HG02938 (cell line): ENCODE results near the gene TTF1.

Experiments used
- ATAC-seq: cut with Tn5 transposase; IDR thresholded peaks from one replicate; pipeline ENCODE4 v1.9.1; 2021; ENCODE audit warnings: mild to moderate bottlenecking, moderate library complexity; ENCODE audit not compliant: unreplicated experiment

The TTF1 gene

DNA sequence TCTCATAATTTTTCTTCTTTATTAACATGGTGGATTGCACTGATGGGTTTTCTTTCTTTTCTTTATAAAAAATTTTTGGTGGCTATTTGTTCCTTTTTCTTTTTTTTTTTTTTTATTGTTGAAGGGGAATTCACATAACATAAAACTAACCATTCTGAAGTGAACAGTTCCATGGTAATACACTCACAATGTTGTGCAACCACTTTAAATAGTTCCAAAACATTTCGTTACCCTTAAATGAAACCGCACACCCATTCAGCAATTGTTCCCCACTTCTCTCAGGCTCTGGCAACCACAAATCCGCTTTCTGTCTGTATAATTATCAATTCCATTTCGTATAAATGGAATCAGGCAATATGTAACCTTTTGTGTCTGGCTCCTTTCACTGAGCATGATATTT, 40.2 kb downstream of the TTF1 start:
- ATAC-seq = no peak

DNA sequence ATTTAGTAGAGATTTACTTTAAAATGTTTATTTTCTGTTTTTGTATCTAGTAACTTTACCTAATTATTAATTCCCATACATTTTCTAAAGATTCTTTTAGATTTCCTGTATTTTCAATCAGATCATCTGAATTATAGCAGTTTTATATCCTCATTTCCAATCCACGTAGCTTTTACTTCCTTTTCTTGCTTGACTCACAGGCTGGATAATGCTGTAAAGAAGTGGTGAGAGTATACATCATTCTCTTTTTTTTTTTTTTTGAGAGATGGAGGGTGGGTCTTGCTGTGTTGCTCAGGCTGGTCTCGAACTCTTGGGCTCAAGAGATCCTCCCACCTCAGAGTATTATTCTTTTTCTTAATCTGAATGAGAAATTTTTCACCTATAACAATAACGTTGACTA, 40.7 kb downstream of the TTF1 start:
- no peak for ATAC-seq

DNA sequence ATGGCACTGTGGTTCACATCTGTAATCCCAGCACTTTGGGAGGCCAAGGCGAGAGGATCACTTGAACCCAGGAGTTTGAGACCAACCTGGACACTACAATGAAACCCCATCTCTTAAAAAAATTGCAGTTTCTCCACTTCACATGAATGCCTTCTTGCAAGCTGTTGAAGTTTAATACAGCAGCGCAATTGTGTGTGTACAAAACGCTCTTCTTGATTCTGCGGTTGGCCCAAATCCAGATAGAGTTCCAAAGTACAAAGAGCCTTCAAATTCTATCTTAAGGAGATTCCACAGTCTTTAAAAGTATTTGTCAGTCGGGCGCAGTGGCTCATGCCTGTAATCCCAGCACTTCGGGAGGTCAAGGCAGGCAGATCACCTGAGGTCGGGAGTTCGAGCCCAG, 42.6 kb downstream of the TTF1 start:
- no peak for ATAC-seq

DNA sequence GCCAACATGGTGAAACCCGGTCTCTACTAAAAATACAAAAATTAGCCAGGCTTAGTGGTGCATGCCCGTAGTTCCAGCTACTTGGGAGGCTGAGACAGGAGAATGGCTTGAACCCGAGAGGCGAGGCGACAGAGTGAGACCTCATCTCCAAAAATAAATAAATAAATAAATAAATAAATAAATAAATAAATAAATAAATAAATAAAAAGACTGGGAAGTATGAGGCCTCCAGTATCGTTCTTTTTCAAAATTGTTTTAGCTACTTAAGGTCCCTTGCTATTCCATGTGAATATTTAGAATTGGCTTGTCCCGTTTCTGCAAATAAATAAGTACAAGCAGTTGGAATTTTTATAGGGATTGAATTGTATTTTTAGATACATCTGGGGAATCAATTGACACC, 48.9 kb downstream of the TTF1 start:
- no peak for ATAC-seq

DNA sequence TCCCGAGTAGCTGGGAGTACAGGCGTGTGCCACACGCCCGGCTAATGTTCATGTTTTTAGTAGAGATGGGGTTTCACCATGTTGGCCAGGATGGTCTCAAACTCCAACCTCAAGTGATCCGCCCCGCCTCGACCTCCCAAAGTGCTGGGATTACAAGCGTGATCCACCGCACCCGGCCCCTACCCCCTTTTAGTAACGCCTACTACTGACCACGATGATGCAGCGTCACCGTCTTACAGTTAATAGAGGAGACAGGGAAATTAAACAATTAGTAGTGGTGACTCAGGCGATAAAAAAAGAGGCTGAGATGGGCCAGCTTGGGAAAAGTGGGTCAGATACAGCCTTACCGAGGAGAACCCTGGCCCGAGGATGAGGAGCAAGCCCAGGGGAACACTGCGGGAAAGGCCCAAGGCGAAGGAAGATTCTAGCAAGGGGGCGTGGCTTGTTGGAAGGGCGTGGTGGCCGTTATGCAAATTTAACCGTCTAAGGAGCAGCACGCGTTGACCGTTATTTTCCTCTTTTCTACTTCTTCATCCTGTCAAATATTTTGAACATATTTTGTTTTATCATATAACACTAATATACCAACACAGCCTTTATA, 50.2 kb downstream of the TTF1 start:
- ATAC-seq = no peak

DNA sequence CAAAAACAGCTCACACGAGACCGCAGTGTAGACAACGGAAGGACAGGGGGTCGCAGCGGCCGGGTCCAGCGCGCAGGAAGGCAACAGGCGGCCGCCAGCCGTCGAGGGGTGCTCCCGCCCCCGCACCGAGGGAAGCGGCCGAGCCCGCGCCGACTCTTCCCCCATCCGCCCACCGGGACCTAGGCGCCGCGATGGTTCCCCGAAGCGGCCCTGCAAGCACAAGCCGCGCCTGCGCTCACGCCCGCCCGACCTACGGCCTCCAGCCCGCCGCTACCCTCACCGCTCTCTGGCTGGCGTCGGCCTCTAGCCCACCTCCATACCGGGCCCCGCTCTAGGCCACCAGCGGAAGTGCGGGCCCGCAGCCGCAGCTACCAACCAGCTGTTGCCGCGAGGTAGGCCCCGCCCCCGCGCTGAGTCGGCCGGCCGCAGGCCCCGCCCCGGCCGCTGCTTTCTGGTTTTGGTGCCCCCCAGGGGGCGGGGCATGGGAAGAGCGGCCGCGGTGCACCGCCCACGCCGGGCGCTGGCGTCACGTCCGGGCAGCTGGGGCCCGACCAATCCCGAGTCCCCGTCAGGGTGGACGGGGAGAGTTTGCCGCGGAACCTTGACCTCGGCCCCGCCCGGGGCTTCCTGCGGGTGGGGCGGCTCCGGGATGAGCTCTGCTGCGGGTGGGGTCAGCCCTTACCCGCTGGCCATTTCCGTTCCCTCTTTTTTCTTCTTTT, 51.8 kb downstream of the TTF1 start, which contains the start of gene SETX:
TSS of gene SETX (minus strand) at position 350 of the 719 bp plus-strand sequence. CDS start 5,558 bp downstream, outside the sequence.
- ATAC-seq = peak; percentile 72

DNA sequence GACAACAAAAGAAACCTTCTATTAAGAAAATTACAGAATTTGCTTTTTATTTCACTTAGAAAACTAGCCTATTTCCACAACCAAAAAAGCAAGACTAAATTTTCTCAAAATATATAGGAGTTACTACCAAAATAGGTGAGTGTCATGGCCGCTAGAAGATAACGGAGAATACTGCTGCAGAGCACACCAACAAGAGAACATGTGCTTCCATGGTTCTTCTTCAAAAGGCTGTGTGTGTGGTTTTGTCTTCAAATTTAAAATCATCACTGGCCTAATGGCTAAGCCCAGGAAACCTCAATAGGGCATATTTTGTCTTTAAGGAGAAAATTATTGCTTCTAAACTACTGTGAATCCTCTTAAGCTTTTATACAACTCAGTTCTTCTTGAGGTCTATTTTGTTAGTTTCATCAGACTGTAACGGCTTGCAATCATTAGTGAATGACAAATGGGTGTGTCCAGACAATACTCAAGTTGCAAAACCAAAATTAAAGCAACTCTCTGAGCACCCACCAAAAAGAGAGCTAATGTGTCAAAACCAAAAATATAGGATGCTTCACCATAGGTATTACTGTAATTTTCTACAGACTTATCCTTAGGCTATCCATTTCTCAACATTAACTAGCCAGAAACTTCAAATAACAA, 55.1 kb downstream of the TTF1 start:
- ATAC-seq = no peak

DNA sequence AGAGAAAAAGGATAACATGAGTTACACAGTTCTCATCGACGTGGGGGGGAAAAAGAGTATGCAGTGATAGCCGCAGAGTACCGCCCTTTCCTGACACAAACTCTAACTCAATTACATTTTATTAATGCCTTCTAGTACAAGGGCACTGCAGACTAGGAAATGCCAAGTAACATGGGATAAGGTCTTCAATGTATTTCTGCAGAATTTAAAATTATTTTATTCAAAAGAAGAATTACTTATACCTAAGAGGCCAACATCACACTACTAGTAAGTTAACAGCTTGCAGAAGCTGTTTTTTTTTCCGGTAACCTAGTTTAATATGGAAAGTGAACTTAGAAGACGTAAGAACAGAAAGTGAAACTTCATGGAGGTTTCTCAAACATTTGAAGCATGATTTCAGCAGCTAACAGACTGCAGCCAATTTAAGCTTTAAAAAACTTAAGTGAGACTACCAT, 55.8 kb downstream of the TTF1 start:
- ATAC-seq = no peak

DNA sequence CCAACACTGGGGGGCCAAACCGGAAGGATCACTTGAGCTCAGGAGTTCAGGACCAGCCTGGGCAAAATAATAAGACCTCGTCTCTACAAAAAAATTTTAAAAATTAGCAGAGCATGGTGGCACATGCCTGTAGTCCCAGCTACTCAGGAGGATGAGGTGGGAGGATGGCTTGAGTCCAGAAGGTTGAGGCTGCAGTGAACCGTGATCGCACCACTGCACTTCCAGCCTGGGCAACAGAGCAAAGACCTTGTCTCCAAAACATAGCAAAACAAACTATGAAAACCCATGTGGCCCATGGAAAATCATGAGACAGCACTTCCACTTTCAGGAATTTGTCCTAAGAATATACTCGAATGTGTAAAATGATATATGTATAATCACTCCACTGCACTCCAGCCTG, 58.0 kb downstream of the TTF1 start:
- ATAC-seq = no peak

DNA sequence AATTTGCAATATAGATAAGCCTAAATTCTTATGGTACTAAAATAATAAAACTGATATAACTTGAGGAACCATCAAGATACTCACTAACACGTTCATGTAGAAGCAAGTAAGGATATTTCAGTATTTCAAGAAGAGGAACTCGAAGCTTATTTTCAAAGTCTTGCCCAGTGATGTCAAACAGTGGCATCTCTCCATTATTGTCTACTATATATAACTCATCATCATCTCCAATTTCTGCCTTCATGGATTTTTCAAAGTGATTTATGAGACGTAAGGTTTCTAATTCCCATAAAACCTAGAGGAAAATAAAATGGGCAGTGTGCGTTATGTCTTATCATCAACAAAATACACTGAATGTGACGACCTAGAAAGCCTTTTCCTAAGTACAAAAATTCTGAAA, 60.5 kb downstream of the TTF1 start:
- ATAC-seq = no peak

DNA sequence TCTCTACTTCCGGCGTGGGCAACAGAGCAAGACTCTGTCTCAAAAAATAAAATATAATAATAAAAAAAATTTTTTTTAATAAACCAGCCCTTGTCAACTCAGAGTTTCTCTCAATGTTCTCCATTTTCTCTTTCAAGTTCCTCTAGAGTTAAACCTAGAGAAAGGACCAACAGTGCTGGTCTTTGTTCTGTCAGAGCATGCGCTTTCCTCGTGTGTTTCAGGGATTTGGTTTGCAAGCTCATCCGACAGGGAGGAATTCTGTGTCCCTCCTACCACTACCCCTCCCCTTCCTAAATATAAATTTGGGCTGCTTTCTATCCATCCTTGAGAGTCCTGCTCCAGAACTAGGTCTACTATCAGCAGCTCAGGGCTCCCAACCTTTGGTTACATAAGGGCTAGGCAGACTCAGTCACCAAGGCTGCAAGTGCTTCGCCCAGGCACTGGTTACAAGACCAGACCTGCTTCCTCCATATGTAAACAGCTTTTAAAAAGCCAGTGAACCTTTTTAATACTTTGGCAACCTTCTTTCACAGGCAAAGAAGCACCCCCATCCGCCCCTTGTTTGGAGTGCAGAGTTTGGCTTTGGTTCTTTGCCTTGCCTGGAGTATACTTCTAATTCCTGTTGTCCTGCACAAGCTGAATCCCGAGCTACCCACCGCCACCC, 65.3 kb downstream of the TTF1 start:
- ATAC-seq = no peak

DNA sequence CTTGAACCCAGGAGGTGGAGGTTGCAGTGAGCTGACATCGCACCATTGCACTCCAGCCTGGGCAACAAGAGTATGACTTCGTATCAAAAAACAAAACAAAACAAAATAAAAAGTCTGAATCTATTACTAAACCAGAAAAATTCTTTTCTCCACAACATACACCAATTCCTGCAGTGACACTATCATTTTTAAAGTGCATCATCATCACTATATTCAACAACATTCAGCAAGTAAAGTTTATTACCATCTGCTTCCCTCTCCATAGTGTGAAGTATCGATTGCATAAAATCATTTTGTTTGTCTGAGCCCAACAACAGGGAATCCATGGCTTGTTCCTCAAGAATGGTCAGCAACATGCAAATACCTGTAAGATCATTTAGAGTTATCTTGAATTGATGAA, 72.3 kb downstream of the TTF1 start:
- ATAC-seq = no peak

DNA sequence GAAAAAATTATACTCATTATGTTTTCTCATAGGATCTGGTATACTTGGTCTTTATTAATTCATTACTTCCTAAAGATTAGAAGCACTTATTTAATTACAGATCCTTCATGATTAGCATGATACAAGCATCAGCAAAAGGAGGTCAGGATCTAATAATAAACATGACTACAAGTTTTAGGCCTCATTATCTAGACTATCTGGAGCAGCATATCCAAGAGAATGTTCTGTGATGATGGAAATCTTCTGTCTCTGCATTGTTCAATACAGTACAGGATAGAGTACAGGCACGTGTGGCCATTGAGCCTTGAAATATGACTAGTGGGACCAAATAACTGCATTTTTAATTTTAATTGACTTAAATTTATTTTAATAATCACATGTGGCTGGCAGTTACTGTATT, 73.1 kb downstream of the TTF1 start:
- ATAC-seq = no peak

DNA sequence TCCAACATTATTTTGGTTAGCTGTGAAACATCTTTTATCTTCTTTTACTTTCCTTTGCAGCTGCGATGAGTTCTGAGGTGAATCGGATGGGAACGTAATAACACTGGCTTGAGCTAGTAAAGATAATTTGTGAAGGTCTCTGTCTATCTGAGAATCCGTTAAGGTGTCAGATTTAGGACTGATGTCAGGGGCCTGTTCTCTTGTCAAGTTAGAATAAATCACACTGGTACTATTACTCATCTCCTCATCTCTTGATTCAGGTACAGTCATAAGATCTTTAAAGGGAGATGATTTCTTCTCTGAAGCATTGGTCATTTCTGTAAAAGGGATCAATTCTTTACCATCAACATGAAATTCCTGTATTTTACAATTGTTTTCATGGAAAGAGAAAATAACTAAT, 78.1 kb downstream of the TTF1 start:
- no peak for ATAC-seq

DNA sequence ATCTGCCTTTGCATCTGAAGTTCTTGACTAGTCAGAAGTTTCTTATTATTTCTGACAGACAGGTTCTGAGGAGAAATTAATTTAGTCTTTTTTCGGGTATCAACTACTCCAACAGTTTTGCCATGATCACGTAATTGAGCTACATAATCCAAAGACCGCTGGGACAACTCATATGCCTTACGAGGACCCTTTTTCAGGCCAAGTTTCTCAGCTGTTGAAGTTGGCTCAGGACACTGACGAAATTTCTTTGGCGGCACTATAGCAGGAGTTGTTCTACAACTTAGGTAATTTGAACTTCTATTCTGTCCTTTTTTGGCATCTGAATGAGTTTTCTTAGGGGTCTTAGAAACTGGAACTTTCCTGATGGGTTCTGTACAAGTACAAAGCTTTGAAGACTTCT, 79.1 kb downstream of the TTF1 start:
- ATAC-seq = no peak
